ENCODE results near the gene TCERG1L.

DNA sequence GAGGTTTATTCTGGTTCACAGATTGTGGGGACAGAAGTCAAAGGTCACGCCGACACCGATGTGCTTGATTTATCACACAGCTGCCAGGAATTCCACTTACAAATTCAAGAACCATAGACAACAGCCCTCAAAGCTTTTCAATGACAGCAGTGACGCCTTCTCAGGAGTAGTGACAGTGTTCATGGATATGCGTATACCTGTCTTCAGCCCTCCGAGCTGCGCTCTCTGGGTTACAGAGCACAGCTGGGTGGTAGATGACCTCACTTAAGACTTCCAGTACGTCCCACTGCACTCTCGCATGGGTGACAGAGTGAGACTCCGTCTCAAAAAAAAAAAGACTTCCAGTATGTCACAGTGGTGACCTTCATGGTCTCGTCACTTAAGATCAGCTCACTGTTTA, 108.5 kb downstream of the TCERG1L start:
- TF ChIP-seq, protein P1, sequence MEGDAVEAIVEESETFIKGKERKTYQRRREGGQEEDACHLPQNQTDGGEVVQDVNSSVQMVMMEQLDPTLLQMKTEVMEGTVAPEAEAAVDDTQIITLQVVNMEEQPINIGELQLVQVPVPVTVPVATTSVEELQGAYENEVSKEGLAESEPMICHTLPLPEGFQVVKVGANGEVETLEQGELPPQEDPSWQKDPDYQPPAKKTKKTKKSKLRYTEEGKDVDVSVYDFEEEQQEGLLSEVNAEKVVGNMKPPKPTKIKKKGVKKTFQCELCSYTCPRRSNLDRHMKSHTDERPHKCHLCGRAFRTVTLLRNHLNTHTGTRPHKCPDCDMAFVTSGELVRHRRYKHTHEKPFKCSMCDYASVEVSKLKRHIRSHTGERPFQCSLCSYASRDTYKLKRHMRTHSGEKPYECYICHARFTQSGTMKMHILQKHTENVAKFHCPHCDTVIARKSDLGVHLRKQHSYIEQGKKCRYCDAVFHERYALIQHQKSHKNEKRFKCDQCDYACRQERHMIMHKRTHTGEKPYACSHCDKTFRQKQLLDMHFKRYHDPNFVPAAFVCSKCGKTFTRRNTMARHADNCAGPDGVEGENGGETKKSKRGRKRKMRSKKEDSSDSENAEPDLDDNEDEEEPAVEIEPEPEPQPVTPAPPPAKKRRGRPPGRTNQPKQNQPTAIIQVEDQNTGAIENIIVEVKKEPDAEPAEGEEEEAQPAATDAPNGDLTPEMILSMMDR (IDR thresholded peaks at IDR 0.05), result no peak
- TF ChIP-seq POLR2A (IDR thresholded peaks at IDR 0.05), result no peak

All from tibial nerve (tissue), 3 donors.